Iris pigment epithelial cell (primary cell): Measurements from ENCODE around the gene RIPOR2.

Experiments used
- DNase-seq: peaks from one replicate; pipeline ENCODE4 v3.0.0-alpha.2; 2011; ENCODE audit warnings: low read depth

The RIPOR2 gene, protein sequence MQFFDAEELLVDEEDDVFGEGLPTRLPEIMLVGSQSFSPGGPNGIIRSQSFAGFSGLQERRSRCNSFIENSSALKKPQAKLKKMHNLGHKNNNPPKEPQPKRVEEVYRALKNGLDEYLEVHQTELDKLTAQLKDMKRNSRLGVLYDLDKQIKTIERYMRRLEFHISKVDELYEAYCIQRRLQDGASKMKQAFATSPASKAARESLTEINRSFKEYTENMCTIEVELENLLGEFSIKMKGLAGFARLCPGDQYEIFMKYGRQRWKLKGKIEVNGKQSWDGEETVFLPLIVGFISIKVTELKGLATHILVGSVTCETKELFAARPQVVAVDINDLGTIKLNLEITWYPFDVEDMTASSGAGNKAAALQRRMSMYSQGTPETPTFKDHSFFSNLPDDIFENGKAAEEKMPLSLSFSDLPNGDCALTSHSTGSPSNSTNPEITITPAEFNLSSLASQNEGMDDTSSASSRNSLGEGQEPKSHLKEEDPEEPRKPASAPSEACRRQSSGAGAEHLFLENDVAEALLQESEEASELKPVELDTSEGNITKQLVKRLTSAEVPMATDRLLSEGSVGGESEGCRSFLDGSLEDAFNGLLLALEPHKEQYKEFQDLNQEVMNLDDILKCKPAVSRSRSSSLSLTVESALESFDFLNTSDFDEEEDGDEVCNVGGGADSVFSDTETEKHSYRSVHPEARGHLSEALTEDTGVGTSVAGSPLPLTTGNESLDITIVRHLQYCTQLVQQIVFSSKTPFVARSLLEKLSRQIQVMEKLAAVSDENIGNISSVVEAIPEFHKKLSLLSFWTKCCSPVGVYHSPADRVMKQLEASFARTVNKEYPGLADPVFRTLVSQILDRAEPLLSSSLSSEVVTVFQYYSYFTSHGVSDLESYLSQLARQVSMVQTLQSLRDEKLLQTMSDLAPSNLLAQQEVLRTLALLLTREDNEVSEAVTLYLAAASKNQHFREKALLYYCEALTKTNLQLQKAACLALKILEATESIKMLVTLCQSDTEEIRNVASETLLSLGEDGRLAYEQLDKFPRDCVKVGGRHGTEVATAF

DNA sequence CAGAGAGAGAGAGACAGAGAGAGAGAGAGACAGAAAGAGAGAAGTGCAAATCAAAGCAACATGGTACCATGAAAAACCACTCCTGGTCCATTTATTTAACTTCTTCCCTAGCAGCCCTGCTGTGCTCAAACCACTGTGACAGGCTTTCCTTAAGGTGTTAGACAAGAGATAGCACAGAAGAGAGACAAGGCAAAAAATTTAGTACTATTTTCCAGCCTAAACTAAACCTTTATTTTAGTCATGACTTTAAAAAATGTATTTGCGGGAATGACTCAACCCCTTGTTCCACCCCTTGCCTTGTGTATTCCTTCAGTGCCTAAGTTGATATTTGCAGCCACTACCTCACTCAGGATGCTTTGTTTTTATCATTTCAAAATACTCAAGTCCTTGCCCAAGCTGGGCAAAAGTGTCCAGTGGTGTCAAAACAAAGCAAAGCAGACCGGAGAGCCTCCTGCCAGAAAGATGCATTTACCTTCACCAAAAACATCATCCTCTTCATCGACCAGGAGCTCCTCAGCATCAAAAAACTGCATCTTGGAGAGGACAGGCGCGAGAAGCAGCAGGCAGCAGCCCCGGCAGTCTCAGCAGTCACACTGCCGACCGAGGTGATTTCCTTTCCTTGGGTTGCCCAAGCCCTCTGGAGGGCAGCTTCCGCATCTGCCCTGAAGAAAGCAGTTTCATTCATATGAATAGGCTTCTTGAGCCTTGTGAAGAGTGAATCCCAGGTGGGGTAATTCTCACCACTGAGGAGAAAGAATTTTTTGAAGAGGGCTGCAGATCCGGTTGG lies at the start of gene RIPOR2:
Gene RIPOR2 (minus strand): TSS at position 595 of the 787 bp plus-strand sequence. CDS start 62 bp downstream, at position 533.
- no peak for DNase-seq

DNA sequence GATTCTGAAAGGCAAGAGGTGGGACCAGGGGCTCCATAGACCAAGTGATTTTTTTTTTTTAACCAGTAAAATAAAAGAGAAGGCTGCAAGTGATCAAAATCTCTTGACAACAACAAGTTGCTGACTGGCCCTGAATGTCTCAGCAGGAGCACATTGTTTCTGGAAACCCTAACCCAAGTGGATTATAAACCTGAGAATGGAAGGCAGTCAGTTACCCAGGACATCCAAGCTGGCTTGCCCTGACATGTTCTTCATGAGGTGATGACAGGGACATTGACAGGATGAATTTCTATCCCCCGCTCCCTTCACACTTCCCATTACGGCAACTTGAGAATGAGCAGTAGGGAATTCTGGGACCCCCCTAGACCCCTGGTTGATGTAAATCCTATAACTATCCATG lies 49.6 kb upstream of the RIPOR2 start:
- DNase-seq, result no peak

DNA sequence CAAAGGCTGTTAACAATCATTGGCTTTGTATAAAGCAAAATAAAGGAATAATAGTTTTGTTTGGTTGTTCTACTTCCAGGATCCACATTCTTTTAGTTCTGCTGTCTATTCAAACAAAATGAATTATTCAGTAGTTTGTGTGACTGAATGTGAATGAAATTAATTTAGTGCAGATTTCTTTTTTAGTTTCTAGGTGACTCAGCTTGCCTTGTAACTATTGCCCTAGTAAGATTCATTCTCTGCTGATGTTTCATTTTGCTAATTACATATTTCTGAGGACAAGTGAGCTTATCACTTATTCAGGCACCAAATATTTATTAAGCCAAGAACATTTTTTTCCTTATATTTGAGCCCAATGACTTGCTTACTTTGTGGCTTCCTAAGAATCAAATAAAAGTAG lies 46.5 kb upstream of the RIPOR2 start:
- DNase-seq, result peak; percentile 36

DNA sequence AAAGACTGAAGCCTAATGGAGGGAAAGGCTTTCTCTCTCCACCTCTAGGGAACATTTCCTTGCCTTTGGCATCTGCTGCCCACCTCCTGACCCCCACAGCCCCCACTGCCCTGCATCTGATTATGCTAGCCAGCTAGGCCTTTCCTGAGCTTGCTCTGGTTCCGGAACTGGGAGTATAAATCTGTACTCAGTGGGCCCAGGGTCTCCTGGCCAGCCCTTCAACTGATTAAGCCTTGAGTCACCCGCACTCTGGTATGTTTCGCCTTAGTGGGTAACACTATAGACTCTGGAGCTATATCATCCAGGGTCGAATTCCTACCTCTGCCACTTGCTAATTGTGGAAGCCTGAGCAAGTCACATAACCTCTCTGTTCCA lies 45.6 kb upstream of the RIPOR2 start:
- DNase-seq, result peak; percentile 55

DNA sequence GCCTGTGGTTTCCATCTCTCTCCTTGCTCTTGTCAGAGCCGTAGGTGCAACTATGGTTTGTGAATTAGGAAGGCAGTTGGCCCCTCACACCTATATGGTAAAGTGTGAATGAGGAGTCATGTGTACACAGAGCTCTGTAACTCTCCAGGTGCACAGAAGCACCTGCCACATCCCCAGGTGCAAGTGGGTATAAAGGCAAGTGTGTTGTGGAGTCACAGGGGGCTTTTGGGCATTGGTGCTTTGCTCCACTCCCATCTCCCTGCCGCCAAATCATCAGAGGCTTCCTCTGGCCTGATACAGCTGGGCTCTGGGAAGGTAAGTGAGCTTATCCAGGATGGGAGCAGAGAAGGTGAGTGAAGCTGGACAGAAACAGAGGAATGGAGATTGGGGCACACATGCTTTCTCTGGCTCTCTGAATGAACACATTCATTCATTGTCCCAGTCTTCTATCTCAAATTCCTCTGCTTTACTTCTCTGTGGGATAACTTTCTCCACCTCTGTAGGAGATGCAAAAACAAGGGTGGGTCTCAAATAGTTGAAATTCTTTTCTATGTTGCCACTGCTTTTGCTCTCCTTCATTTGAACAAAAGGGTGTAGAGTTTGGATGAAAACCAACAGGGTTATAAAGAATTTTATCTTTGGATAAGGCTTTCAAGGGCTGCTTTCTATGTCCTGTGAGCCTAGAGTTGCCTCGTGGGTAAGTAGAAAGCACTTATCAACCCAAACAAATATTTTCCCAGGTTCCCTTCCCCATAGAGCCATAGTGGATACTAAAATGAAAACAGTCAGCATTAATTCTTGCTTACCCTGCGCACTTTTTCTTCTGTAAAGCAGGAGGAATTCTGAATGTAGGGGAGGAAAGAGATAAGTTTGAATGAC lies 45.0 kb upstream of the RIPOR2 start:
- peak; percentile 27 for DNase-seq

DNA sequence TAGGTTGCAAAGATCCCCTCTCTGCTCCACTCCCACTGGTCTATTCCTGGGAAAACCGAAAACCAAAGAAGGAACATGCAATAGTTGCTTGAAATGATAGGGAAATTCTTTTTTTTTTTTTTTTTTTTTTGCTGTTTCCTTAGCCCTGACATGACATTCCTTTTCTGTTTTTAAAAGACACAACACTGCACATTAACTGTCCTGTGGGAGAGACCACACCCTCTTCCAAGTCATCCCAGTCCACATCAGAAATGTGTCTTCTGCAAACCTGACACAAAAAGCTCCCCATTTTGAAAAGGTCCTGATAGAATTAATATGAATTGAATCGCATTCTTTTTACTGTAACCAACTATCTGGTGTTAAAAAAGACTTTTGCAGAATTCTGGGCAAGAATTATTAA lies 43.4 kb upstream of the RIPOR2 start:
- no peak for DNase-seq

DNA sequence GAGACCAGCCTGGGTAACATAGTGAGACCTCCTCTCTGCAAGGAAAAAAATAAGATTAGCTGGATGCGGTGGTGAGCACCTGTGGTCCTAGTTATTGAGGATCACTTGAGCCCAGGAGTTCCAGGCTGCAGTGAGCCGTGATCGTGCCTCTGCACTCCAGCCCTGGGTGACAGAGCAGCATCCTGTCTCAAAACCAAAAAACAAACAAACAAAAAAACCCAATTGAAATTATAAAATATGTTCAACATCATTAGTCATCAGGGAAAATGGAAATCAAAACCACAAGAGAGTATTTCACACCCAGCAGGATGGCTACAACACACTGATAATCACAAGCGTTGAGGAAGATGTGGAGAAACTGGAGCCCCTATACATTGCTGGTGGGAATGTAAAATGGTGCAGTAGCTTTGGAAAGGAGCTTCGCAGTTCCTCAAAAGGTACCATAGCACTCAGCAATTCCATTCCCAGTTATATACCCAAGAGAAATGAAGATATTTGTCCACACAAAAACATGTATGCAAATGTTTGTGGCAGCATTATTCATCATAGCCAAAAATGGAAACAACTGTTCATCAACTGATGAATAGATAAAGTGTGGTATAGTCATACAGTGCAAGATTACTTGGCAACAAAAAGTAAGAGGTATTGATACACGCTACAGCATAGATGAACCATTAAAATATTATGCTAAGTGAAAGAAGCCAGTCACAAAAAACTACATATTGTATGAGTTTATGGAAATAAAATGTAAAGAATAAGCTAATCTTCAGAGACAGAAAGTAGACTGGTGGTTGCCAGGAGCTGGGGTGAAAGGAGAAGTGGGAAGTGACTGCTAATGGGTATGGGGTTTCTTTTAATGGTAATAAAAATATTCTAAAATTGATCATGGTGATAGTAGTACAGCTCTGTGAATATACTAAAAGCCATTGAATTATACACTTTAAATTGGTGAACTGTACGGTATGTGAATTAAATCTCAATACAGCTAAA lies 38.7 kb upstream of the RIPOR2 start:
- DNase-seq, result no peak

DNA sequence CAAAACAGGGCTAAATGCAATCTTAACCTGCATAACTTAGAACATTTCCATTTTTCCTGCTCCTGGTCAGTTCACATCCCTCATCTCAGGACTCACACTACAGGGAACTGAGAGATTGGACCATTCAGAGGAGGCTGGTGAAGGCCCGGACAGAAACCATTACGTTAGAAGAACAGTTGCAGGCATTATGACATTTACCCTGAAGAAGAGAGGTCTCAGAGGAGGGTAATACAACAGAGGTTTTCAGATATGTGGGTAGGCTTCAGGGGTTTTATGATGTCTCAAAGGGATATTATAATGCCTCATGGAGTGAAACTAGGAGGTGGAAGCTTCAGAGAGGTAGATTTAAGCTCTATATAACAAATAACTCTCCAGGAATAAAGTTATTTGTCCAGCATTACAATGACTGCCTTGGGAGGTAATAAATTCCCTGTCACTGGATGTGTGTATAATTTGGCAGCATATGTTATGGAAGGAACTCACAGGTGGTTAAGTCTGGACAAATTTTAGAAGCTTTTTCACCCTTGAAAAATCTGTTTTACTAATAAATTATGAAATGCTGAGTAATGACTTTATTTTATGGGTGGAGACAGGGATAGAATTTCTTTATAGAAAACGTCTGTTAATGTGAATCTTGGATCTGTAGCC lies 36.7 kb upstream of the RIPOR2 start:
- no peak for DNase-seq

DNA sequence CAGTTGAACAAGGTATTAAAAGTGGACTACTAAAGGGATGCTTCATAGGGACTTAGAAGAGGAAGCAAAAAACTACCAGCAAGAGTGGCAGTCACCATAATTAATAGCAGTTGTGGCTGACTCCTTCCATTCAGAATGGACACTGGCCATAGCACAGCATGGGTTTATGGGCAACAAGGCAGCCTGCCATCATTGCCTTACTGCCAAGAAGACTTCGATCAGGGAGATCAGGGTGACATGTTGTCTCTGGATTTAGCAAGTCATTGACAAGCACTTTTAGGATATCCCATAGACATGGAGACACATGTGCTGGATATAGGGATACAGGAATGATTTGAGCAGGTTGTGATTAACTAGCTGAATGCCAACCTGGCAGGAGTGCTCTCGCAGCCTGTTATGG lies 35.3 kb upstream of the RIPOR2 start:
- no peak for DNase-seq

DNA sequence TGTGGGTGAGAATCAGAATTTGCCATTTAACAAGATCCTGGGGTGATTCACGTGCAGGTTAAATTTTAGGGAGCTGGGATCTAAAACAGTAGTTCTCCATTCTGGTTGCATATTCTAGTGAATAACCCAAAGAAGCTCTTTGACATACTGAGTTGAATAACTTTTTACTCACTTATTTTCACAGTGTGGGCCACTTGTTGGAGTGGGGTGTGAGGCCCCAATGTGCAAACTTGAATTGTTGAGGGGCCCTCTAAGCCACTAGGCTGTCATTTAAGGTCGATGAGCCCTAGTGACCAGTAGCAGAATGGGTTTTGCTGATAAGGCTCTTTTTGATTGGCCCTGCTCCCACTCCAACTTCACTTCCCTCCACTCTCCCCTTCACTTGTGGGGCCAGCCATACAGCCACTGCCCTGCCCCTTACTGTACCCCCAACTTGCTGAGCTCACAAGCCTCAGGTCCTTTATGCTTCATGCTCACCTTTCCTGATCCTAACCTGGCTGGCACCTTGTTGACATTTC lies 33.6 kb upstream of the RIPOR2 start:
- DNase-seq, result no peak

DNA sequence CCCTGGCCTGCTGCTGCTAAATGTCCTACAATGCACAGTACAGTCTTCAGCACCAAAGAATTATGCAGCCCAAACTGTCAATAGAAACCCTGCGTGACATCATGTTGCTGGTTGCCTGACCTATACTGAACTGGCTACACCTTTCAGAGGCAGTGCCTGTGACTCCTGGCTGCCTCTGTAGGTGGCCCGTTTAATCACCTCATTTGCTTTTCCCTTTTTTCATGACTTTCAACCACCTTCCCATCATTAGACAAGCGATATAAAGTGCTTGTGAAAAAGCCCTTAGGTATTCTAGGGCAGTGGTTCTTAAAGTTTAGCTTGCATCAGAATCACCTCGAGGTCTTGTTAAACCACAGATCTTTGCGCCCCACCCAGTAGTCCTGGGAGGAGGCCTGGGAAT lies 33.0 kb upstream of the RIPOR2 start:
- no peak for DNase-seq

DNA sequence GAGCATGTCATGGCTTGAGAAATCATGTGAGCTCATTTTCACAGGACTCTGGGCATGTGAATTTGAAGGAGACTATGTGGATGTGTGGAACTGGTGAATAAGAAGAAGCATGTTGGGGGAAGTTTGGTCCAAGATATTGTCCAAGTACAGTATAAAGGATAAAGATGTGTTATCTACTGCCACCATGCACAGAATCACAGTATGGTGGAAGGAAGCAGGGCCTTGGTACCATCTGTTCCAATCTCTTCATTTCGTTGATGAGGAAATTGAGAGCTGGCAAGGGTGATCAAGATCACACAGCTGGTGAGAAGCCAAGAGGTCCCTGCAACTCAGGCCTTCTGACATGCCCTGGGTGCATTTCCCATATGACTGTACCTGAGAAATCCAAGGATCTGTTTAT lies 31.5 kb upstream of the RIPOR2 start:
- no peak for DNase-seq

DNA sequence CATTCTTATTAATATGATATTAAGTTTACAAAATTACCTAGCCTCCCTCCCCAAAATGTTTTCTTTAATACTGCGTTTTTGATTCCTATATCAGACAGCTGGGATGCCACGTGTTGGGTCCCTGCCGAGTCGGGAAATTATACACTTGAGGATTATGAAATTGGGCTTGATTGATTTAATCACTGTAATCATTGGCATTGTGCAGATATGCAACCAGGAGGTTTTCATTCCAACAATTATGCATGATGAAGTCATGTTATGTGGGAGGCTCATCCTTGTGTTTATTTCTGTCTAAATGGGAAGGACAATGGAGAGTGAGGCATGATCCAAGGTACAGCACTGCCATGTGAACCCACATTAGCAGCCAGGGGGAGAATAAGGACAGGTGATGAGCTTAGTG lies 30.6 kb upstream of the RIPOR2 start:
- no peak for DNase-seq

DNA sequence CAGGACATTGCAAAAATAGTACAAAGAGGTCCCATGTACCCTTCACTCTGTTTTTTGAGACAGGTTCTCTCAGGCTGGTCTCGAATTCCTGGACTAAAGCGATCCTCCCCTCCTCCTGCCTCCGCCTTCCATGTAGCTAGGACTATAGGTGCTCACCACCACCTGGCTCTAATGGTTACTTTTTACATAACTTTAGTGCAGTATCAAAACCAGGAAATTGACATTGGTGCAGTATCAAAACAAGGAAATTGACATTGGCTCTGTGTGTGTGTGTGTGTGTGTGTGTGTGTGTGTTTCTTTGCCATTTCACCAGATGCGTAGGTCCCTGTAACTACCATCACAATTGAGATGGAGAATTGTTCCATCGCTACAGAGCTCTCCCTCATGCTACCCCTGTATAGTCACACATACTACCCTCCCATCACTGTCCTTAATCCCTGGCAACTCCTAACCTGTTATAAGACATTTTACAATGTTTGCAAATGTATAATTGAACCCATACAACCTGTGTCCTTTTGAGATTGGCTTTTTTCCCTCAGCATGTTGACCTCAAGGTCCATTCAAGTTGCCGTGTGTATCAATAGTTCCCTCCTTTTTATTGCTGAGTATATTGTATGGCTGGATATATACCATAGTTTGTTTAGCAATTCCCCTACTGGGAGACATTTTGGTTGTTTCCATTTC lies 28.3 kb upstream of the RIPOR2 start:
- DNase-seq, result no peak

DNA sequence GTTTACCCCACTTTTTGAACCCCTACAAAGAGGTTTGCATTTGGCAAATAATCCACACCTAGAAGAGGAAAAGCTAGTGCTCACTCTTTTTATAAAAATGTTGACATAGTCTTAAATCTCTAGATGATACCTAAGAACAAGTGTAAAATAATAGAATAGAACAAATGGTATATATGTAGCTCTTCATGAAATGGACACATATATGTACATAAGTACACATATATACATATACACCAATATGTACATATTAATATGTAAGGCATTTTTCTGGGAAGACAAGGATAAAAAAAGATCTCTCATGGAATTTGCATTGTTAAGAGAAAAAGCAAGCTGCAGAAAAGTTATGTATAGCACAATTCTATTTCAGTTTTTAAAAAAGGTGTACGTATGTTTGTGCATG lies 27.6 kb upstream of the RIPOR2 start:
- no peak for DNase-seq

DNA sequence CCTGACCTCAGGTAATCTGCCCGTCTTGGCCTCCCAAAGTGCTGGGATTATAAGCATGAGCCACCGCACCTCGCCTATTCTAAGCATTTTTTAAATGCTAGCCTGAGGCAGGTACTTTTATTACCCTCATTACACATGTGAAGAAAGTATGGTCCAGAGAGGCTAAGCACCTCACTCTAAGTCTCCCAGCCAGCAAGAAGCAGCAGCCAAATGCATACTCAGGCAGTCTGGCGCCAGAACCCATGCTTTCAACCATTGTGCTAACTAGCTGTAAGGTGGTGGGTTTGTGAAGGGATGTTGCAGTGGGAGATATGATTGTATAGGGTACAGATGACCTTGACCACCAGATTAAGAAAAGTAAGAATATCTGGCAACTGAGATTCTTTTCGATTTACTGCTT lies 26.1 kb upstream of the RIPOR2 start:
- DNase-seq, result no peak

DNA sequence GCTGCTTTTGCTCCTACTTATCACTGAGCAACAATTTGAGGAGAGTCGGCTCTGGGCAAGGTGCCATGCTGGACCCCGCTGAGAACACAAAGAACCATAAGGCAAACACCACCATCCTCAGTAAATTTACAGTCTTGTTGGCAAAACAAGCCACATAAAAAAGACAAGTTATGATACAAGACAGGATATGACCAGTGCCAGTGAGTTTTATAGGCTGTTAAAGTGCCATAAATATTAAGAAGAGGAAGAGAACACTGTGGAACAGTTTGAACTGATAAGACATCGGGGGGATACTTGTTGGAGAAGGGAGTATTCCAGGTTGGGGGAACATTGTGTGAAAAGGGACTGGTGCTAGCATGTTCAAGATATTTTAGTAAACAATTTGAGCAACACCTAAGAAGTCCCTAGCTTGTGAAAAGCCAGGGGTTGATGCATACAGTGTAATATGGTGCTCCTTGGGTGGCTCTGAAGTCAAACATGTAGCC lies 25.3 kb upstream of the RIPOR2 start:
- no peak for DNase-seq

DNA sequence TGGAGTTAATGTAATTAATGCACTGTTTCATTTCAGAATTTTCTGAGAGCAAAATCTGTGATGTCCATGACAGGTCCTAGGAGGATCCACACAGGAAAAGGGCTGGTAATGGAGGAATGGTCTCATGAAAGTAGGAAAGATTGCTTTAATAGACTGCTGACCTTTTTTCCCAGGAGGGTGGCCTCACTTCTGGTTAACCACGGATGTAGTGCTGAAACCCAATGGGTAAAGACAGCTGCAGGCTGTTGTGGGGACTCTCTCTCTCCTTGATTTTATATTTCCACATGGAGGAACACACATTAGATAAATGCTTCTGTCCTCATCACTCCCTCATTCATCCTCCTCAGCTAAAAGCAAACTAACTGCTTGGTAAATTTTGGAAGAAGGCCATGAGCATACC lies 23.6 kb upstream of the RIPOR2 start:
- DNase-seq, result no peak
